Naive thymus-derived CD4-positive, alpha-beta T cell (primary cell): ENCODE measurements around the gene CLEC17A. TPM values are rescaled to one million over a fixed set of nuclear protein-coding genes. Genes with fewer than 3 reads are reported as not detected.

Source experiments
- polyA plus RNA-seq, 2 donors: library from polyadenylated mRNA; unstranded; fragments of 300-500 nt; fragmentation: Illumina TruSeq; gene quantifications; one replicate each; pipeline ENCODE4 v1.2.3, GENCODE V29; 2021
- total RNA-seq, 6 experiments: library from RNA in 5 of 6; stranded (reverse) in 5 of 6; gene quantifications; 1 replicate in 5 of 6; 2 replicates in 1 of 6; pipeline ENCODE4 v1.2.3 and lab custom pipeline; 2021 to 2026

CLEC17A gene
- total and polyA plus RNA-seq, 7 experiments from 2014 or later: 0.13 to 0.83 (median 0.13) TPM; not detected in 4

Other genes starting within 250 kb of the CLEC17A start
- 1,000 to 10,000 TPM in 1 of 5 experiments, 100 to 1,000 TPM in 4; 128 to 1,529 (median 215) TPM for gene ADGRE5, start 201.6 kb upstream of the CLEC17A start, total RNA-seq
- 100 to 1,000 TPM; 122 to 214 TPM for gene ADGRE5, start 201.6 kb upstream of the CLEC17A start, polyA plus RNA-seq
- gene DDX39A, start 163.7 kb upstream of the CLEC17A start, total RNA-seq: 100 to 1,000 TPM; 135 to 288 (median 215) TPM
- gene DDX39A, start 163.7 kb upstream of the CLEC17A start, polyA plus RNA-seq: 100 to 1,000 TPM in 1 of 2 donors, 10 to 100 TPM in 1; 98.6 to 134 TPM
- 100 to 1,000 TPM; 194 to 211 (median 206) TPM for gene PKN1, start 149.8 kb upstream of the CLEC17A start, total RNA-seq
- gene PKN1, start 149.8 kb upstream of the CLEC17A start, polyA plus RNA-seq: 10 to 100 TPM; 47.2 to 88.2 TPM
- gene PTGER1, start 107.7 kb upstream of the CLEC17A start, total RNA-seq: under 1 TPM in 1 of 5 experiments, not detected in 4; 0.46 TPM
- not detected for gene PTGER1, start 107.7 kb upstream of the CLEC17A start, polyA plus RNA-seq
- 10 to 100 TPM; 21.3 to 45.4 (median 24.7) TPM for gene GIPC1, start 87.0 kb upstream of the CLEC17A start, total RNA-seq
- 10 to 100 TPM; 34.0 to 46.1 TPM for gene GIPC1, start 87.0 kb upstream of the CLEC17A start, polyA plus RNA-seq
- gene DNAJB1, start 64.7 kb upstream of the CLEC17A start, total RNA-seq: 100 to 1,000 TPM in 4 of 5 experiments, 10 to 100 TPM in 1; 87.4 to 574 (median 177) TPM
- gene DNAJB1, start 64.7 kb upstream of the CLEC17A start, polyA plus RNA-seq: 100 to 1,000 TPM; 221 to 307 TPM
- 100 to 1,000 TPM; 123 to 218 (median 150) TPM for gene TECR, start 53.5 kb upstream of the CLEC17A start, total RNA-seq
- gene TECR, start 53.5 kb upstream of the CLEC17A start, polyA plus RNA-seq: 100 to 1,000 TPM; 290 to 325 TPM
- 100 to 1,000 TPM in 1 of 5 experiments, 10 to 100 TPM in 4; 50.6 to 129 (median 63.4) TPM for gene NDUFB7, start 11.0 kb upstream of the CLEC17A start, total RNA-seq
- gene NDUFB7, start 11.0 kb upstream of the CLEC17A start, polyA plus RNA-seq: 100 to 1,000 TPM; 194 to 210 TPM
- 1 to 10 TPM in 2 of 5 experiments, not detected in 3; 1.0 to 4.9 TPM for gene ADGRE3, start 91.8 kb downstream of the CLEC17A start, total RNA-seq
- gene ADGRE3, start 91.8 kb downstream of the CLEC17A start, polyA plus RNA-seq: not detected
- 10 to 100 TPM; 15.4 to 56.3 (median 34.7) TPM for gene ZNF333, start 107.0 kb downstream of the CLEC17A start, total RNA-seq
- 10 to 100 TPM in 1 of 2 donors, 1 to 10 TPM in 1; 9.1 to 10.0 TPM for gene ZNF333, start 107.0 kb downstream of the CLEC17A start, polyA plus RNA-seq
- gene ADGRE2, start 195.5 kb downstream of the CLEC17A start, total RNA-seq: 10 to 100 TPM in 2 of 5 experiments, 1 to 10 TPM in 1, under 1 TPM in 2; 0.13 to 66.6 (median 1.5) TPM
- under 1 TPM; 0.07 to 0.08 TPM for gene ADGRE2, start 195.5 kb downstream of the CLEC17A start, polyA plus RNA-seq